ENCODE measurements around the gene SIM1.

DNA sequence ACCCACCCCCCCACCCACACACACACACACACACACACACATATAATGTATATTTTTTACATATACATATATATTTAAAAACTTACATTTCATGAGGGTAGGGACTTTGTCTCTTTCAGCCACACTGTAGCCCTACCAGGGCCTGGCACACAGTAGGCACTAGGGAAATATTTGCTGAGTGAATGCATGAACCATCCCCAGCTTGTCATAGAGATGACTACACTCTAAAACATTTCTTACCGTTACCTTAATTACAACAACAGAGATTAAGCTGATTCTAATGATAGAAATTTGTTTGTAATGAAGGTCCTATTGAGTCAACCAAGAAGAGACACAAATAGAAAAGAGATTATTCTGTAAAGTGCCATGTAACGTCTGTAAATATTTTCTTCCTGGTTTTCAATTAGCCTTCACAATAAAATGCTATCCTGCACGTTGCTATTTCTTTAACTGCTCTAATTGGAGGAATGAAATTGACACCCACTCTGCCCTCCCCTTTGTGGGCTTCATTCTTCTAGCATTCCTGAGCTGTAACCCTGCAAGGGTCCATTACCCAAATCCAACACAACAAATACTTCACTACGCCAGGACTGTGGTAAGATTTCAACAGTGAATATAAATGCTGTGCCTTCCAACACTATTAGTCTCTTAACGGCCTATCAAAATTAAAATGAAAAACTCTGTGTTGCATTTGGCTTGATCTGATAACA lies 30.8 kb downstream of the SIM1 start:
- TF ChIP-seq, protein P1, sequence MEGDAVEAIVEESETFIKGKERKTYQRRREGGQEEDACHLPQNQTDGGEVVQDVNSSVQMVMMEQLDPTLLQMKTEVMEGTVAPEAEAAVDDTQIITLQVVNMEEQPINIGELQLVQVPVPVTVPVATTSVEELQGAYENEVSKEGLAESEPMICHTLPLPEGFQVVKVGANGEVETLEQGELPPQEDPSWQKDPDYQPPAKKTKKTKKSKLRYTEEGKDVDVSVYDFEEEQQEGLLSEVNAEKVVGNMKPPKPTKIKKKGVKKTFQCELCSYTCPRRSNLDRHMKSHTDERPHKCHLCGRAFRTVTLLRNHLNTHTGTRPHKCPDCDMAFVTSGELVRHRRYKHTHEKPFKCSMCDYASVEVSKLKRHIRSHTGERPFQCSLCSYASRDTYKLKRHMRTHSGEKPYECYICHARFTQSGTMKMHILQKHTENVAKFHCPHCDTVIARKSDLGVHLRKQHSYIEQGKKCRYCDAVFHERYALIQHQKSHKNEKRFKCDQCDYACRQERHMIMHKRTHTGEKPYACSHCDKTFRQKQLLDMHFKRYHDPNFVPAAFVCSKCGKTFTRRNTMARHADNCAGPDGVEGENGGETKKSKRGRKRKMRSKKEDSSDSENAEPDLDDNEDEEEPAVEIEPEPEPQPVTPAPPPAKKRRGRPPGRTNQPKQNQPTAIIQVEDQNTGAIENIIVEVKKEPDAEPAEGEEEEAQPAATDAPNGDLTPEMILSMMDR (IDR thresholded peaks at IDR 0.05; ENCODE audit: poor library complexity): no peak
- no peak for TF ChIP-seq EZH2 (IDR thresholded peaks at IDR 0.05; ENCODE audit: borderline replicate concordance)

Data from hepatocyte (in vitro differentiated cells).